Esophagus squamous epithelium (tissue), 5 donors: ENCODE measurements around the gene SEPTIN2. TPM values are rescaled to one million over a fixed set of nuclear protein-coding genes. Genes with fewer than 3 reads are reported as not detected.
"Not testable (repeated sequence)": the region's sequence is repeated elsewhere in the genome, so short reads cannot be mapped to it uniquely, and the experiment has no call there.

Experiments
- DNase-seq: peaks from one replicate; lab custom pipeline; 2025; lab: John Stamatoyannopoulos, UW
- H3K27ac ChIP-seq, 4 donors: fragments of 200-600 bp; sonication (generic); one replicate each; pipeline ENCODE4 v1.5.1; 2016 to 2019; ENCODE audit warnings: mild to moderate bottlenecking in 1 of 4
- H3K27me3 ChIP-seq, 4 donors: fragments of 200-600 bp; sonication (generic); 1 replicate in 3 of 4; 2 replicates in 1 of 4; pipeline versions ENCODE4 v1.5.1 to v1.6.0; 2017 to 2021; ENCODE audit warnings: antibody characterized with exemption in 1 of 4
- H3K36me3 ChIP-seq, 3 donors: fragments of 200-600 bp; sonication (generic); one replicate each; pipeline ENCODE4 v1.5.1; 2016 to 2019
- H3K4me1 ChIP-seq, 3 donors: fragments of 200-600 bp; sonication (generic); one replicate each; pipeline ENCODE4 v1.5.1; 2017 to 2019
- H3K4me3 ChIP-seq, 4 donors: fragments of 200-600 bp; sonication (generic); 1 replicate in 3 of 4; 2 replicates in 1 of 4; pipeline ENCODE4 v1.5.1; 2016 to 2019; ENCODE audit warnings: mild to moderate bottlenecking in 2 of 4, moderate library complexity in 1 of 4
- H3K9me3 ChIP-seq, 3 donors: fragments of 200-600 bp; sonication (generic); one replicate each; pipeline ENCODE4 v1.5.1; 2016 to 2019
- CTCF ChIP-seq, 6 experiments: fragments of 450-650 bp in 4 of 6; fragments of 200-600 bp in 2 of 6; sonication (generic) in 2 of 6; IDR thresholded peaks; one replicate each; pipeline ENCODE4 v1.5.1; 2016 to 2019; ENCODE audit warnings: antibody characterized with exemption in 6 of 6, mild to moderate bottlenecking in 4 of 6, moderate library complexity in 4 of 6
- POLR2A ChIP-seq, 4 donors: fragments of 450-650 bp; IDR thresholded peaks; one replicate each; pipeline ENCODE4 v1.6.1; 2017; ENCODE audit warnings: antibody characterized with exemption in 4 of 4, mild to moderate bottlenecking in 4 of 4, moderate library complexity in 3 of 4
- WGBS, 2 donors: methylation state at CpG; one replicate each; pipeline ENCODE4 v1.1.5; 2018; 5-methylcytosine and 5-hydroxymethylcytosine counted together
- intact Hi-C: fragments of 100-400 bp; cut with DNase I; formaldehyde crosslinking; loops from one replicate; pipeline ENCODE4 v1.15.0; 2022
- total RNA-seq, 4 donors: library from RNA; depleted of rRNA; stranded (reverse); fragments of >200 nt; gene quantifications; one replicate each; pipeline ENCODE4 v1.1.0, GENCODE V29; 2016
- donor health status: DM: yes; HTN: yes; CAD: no.

SEPTIN2 gene
- total RNA-seq, 4 donors from 2014 or later = 95.9 to 236 (median 185) TPM

- Histone ChIP-seq H3K4me3 (no peak overlapping the region), H3K36me3 (peaks cover 0 to 12% (median 4%) of the 10 kb centered on the region in 3 donors), H3K4me1 (peaks cover 0 to 40% (median 4%) of the 10 kb centered on the region in 3 donors), H3K27me3 (no peaks in the 10 kb centered on the region), H3K9me3 (no peaks in the 10 kb centered on the region), H3K27ac (no peak overlapping the region)
- WGBS, 2 donors = 89 to 91% methylated on average over 3 of the region's 3 CpGs
- intact Hi-C loops = no loop called here
- no peak for TF ChIP-seq POLR2A (IDR thresholded peaks at IDR 0.05)
- no peak for TF ChIP-seq CTCF (IDR thresholded peaks at IDR 0.05)
- no peak for DNase-seq
These were observed 52.9 kb downstream of the SEPTIN2 start for GRCh38 chr2:241368643-241369042.

GRCh38 chr2:241372361-241372992, 56.8 kb downstream of the SEPTIN2 start:
- H3K9me3 ChIP-seq = no peaks in the 10 kb centered on the region
- H3K4me1 ChIP-seq = peaks cover 4 to 46% (median 4%) of the 10 kb centered on the region in 3 donors
- WGBS, 2 donors = 79 to 81% methylated on average over 9 to 11 of the region's 11 CpGs
- peak overlapping the region in 2 of 4 donors; percentile 30 to 43 for H3K27ac ChIP-seq
- H3K27me3 ChIP-seq = no peaks in the 10 kb centered on the region
- H3K4me3 ChIP-seq = no peak overlapping the region
- intact Hi-C loops = no loop called here
- no peak for DNase-seq
- TF ChIP-seq CTCF (IDR thresholded peaks at IDR 0.05) = no peak
- no peak for TF ChIP-seq POLR2A (IDR thresholded peaks at IDR 0.05)
- peaks cover 0 to 36% (median 4%) of the 10 kb centered on the region in 3 donors for H3K36me3 ChIP-seq

GRCh38 chr2:241373446-241373845, 57.7 kb downstream of the SEPTIN2 start:
- Histone ChIP-seq H3K4me3 (no peak overlapping the region), H3K9me3 (no peaks in the 10 kb centered on the region), H3K27me3 (no peaks in the 10 kb centered on the region), H3K4me1 (peaks cover 4 to 50% (median 4%) of the 10 kb centered on the region in 3 donors), H3K27ac (peak overlapping the region in 1 of 4 donors; percentile 43), H3K36me3 (peaks cover 0 to 36% (median 4%) of the 10 kb centered on the region in 3 donors)
- TF ChIP-seq POLR2A (IDR thresholded peaks at IDR 0.05) = no peak
- TF ChIP-seq CTCF (IDR thresholded peaks at IDR 0.05) = no peak
- intact Hi-C loops = no loop called here
- DNase-seq = no peak
- 88% methylated on average over 3 of the region's 3 CpGs for WGBS, 2 donors

- peak overlapping the region in 3 of 4 donors; percentile 11 to 56 (median 21) for H3K27ac ChIP-seq
These were observed 58.2 kb downstream of the SEPTIN2 start for GRCh38 chr2:241373906-241374305.

GRCh38 chr2:241375300-241375699, 59.6 kb downstream of the SEPTIN2 start:
- H3K27ac ChIP-seq = peak overlapping the region in 2 of 4 donors; percentile 2 to 56
- H3K9me3 ChIP-seq = no peaks in the 10 kb centered on the region
- H3K4me3 ChIP-seq = no peak overlapping the region
- peaks cover 4 to 56% (median 9%) of the 10 kb centered on the region in 3 donors for H3K4me1 ChIP-seq
- H3K36me3 ChIP-seq = peaks cover 0 to 41% (median 4%) of the 10 kb centered on the region in 3 donors
- no peaks in the 10 kb centered on the region for H3K27me3 ChIP-seq
- intact Hi-C loops = no loop called here
- TF ChIP-seq CTCF (IDR thresholded peaks at IDR 0.05) = no peak
- TF ChIP-seq POLR2A (IDR thresholded peaks at IDR 0.05) = no peak
- 68 to 73% methylated on average over 1 of the region's 1 CpG for WGBS, 2 donors
- no peak for DNase-seq

More at GRCh38 chr2:241373906-241374305, 58.2 kb downstream of the SEPTIN2 start:
- H3K9me3 ChIP-seq, H3K4me3 ChIP-seq, H3K27me3 ChIP-seq, DNase-seq, intact Hi-C loops: not testable (repeated sequence)
- WGBS, 2 donors = 81 to 85% methylated on average over 6 of the region's 6 CpGs
- peaks cover 0 to 36% (median 4%) of the 10 kb centered on the region in 3 donors for H3K36me3 ChIP-seq
- H3K4me1 ChIP-seq = peaks cover 4 to 53% (median 5%) of the 10 kb centered on the region in 3 donors
